Panc1 (cell line): ENCODE results near the gene IL24.

ENCODE experiments used
- POLR2AphosphoS5 ChIP-seq: IDR thresholded peaks from 2 replicates; pipeline ENCODE4 v1.6.1; 2012; ENCODE audit warnings: mild to moderate bottlenecking, low read depth, low read length, moderate library complexity
- TCF7L2 ChIP-seq: IDR thresholded peaks from 2 replicates; pipeline ENCODE4 v1.6.1; 2011; ENCODE audit warnings: mild to moderate bottlenecking, low read depth, low read length, inconsistent platforms
- TF ChIP-seq, protein P1 (sequence below): fragments of 450-650 bp; IDR thresholded peaks from 2 replicates; pipeline ENCODE4 v1.5.1; 2017; ENCODE audit warnings: mild to moderate bottlenecking
- TF ChIP-seq, protein P2 (sequence below), 2 experiments: IDR thresholded peaks; 2 replicates each; pipeline ENCODE4 v1.6.1; 2011 to 2012; ENCODE audit warnings: low read depth in 2 of 2, control low read depth in 1 of 2, low read length in 1 of 2, mild to moderate bottlenecking in 1 of 2, moderate library complexity in 1 of 2; ENCODE audit not compliant: insufficient read depth in 1 of 2

DNA sequence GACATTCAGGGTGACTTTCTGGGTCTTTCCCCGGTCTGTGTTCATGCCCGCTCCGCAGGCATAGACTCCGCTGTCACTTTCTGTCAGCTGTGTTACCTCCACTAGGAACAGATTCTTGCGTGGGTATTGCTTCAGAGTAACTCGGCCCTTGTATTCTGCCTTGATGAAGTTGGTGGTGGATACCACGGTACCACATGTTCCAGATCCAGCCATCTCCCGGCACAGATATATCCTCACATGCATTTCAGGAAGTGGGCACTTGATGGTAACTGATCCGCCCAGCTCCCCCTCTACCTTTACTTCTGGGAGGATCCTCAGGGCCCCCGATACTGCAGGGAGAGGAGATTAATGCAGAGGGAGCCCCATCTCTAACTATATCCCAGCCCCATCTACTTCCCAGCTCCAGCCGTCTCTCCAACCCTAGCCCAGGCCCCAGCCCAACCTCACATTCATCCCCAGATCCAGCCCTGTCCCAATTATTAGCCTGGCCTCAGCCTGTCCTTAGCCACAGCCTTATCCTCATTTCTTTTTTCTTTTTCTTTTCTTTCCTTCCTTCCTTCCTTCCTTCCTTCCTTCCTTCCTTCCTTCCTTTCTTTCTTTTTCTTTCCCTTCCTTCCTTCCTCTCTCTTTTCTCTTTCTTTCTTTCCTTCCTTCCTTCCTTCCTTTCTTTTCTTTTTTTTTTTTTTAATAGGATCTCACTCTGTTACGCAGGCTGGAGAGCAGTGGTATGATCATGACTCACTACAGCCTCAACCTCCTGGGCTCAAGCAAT is 16.7 kb downstream of the IL24 start:
- no peak for TF ChIP-seq POLR2AphosphoS5
- TF ChIP-seq, protein P1, sequence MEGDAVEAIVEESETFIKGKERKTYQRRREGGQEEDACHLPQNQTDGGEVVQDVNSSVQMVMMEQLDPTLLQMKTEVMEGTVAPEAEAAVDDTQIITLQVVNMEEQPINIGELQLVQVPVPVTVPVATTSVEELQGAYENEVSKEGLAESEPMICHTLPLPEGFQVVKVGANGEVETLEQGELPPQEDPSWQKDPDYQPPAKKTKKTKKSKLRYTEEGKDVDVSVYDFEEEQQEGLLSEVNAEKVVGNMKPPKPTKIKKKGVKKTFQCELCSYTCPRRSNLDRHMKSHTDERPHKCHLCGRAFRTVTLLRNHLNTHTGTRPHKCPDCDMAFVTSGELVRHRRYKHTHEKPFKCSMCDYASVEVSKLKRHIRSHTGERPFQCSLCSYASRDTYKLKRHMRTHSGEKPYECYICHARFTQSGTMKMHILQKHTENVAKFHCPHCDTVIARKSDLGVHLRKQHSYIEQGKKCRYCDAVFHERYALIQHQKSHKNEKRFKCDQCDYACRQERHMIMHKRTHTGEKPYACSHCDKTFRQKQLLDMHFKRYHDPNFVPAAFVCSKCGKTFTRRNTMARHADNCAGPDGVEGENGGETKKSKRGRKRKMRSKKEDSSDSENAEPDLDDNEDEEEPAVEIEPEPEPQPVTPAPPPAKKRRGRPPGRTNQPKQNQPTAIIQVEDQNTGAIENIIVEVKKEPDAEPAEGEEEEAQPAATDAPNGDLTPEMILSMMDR = no peak
- TF ChIP-seq, protein P2, sequence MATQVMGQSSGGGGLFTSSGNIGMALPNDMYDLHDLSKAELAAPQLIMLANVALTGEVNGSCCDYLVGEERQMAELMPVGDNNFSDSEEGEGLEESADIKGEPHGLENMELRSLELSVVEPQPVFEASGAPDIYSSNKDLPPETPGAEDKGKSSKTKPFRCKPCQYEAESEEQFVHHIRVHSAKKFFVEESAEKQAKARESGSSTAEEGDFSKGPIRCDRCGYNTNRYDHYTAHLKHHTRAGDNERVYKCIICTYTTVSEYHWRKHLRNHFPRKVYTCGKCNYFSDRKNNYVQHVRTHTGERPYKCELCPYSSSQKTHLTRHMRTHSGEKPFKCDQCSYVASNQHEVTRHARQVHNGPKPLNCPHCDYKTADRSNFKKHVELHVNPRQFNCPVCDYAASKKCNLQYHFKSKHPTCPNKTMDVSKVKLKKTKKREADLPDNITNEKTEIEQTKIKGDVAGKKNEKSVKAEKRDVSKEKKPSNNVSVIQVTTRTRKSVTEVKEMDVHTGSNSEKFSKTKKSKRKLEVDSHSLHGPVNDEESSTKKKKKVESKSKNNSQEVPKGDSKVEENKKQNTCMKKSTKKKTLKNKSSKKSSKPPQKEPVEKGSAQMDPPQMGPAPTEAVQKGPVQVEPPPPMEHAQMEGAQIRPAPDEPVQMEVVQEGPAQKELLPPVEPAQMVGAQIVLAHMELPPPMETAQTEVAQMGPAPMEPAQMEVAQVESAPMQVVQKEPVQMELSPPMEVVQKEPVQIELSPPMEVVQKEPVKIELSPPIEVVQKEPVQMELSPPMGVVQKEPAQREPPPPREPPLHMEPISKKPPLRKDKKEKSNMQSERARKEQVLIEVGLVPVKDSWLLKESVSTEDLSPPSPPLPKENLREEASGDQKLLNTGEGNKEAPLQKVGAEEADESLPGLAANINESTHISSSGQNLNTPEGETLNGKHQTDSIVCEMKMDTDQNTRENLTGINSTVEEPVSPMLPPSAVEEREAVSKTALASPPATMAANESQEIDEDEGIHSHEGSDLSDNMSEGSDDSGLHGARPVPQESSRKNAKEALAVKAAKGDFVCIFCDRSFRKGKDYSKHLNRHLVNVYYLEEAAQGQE (IDR thresholded peaks at IDR 0.05; ENCODE audit: insufficient read depth in 1 of 2, low read depth in 2 of 2, low read length in 1 of 2) = no peak
- no peak for TF ChIP-seq TCF7L2
